Uterus (tissue), 4 donors: ENCODE measurements around the gene EIPR1. TPM values are rescaled to one million over a fixed set of nuclear protein-coding genes. Genes with fewer than 3 reads are reported as not detected.

Experiments
- DNase-seq, 2 donors: peaks; one replicate each; pipeline ENCODE4 v3.0.0-alpha.2; 2019 to 2020
- H3K27ac ChIP-seq, 2 donors: fragments of 200-600 bp; sonication (generic); 1 replicate in 1 of 2; 2 replicates in 1 of 2; pipeline ENCODE4 v1.5.1; 2016 to 2018
- H3K27me3 ChIP-seq, 2 donors: fragments of 200-600 bp; sonication (generic); one replicate each; pipeline ENCODE4 v1.5.1; 2018 to 2019; ENCODE audit warnings: control low read depth in 1 of 2
- H3K36me3 ChIP-seq, 2 donors: fragments of 200-600 bp; sonication (generic); one replicate each; pipeline ENCODE4 v1.5.1; 2019; ENCODE audit warnings: control low read depth in 1 of 2
- H3K4me1 ChIP-seq, 2 donors: fragments of 200-600 bp; sonication (generic); one replicate each; pipeline ENCODE4 v1.5.1; 2018 to 2019; ENCODE audit warnings: control low read depth in 1 of 2
- H3K4me3 ChIP-seq, 2 donors: fragments of 200-600 bp; sonication (generic); 1 replicate in 1 of 2; 2 replicates in 1 of 2; pipeline ENCODE4 v1.5.1; 2018 to 2019; ENCODE audit warnings: mild to moderate bottlenecking in 1 of 2
- H3K9me3 ChIP-seq, 2 donors: fragments of 200-600 bp; sonication (generic); one replicate each; pipeline ENCODE4 v1.5.1; 2019; ENCODE audit warnings: control low read depth in 1 of 2
- POLR2A ChIP-seq, 2 donors: fragments of 450-650 bp; IDR thresholded peaks; one replicate each; pipeline ENCODE4 v1.6.1; 2016; ENCODE audit warnings: antibody characterized with exemption in 2 of 2, mild to moderate bottlenecking in 1 of 2, moderate library complexity in 1 of 2
- intact Hi-C: fragments of 100-400 bp; cut with DNase I; formaldehyde crosslinking; loops from one replicate; pipeline ENCODE4 v1.15.1; 2023; ENCODE audit warnings: low total_unique reads
- total RNA-seq, 4 donors: library from RNA; depleted of rRNA in 3 of 4; stranded (reverse); fragments of >200 nt in 3 of 4; gene quantifications; one replicate each; pipeline versions ENCODE4 v1.1.0 to v1.2.4, GENCODE V29; 2014 to 2023
- TF ChIP-seq, protein P1 (sequence below), 4 experiments: fragments of 200-600 bp in 2 of 4; fragments of 450-650 bp in 2 of 4; sonication (generic) in 2 of 4; IDR thresholded peaks; one replicate each; pipeline ENCODE4 v1.5.1; 2016 to 2019; ENCODE audit warnings: antibody characterized with exemption in 4 of 4, mild to moderate bottlenecking in 2 of 4, moderate library complexity in 1 of 4
- donor health status: DM: yes; HTN: yes; CAD: no.

The EIPR1 gene
- total RNA-seq, 4 donors from 2014 or later = 0.59 to 28.9 (median 20.4) TPM

DNA sequence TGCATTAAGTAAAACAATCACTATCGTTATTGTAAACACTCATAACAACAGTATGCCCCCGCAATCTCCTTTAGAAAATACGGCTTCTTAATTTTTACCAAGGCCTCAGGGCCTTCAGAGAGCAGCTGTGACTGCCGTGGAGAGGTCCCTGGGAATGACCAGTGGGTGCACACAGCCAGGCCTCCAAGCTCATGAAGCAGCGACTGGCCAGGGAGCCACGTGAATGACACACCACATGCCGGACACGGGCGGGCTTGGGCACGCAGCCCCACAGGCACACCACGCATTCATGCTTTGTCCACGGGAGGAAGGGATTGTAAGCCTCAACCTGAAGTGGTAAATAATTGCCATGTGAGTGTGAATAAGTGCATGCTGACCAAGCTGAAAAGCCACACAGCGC is 121.0 kb downstream of the EIPR1 start:
- H3K4me1 ChIP-seq = no peaks in the 10 kb centered on the region
- intact Hi-C loops = no loop called here
- no peak overlapping the region for H3K27ac ChIP-seq
- H3K27me3 ChIP-seq = no peaks in the 10 kb centered on the region
- H3K9me3 ChIP-seq = no peaks in the 10 kb centered on the region
- TF ChIP-seq, protein P1, sequence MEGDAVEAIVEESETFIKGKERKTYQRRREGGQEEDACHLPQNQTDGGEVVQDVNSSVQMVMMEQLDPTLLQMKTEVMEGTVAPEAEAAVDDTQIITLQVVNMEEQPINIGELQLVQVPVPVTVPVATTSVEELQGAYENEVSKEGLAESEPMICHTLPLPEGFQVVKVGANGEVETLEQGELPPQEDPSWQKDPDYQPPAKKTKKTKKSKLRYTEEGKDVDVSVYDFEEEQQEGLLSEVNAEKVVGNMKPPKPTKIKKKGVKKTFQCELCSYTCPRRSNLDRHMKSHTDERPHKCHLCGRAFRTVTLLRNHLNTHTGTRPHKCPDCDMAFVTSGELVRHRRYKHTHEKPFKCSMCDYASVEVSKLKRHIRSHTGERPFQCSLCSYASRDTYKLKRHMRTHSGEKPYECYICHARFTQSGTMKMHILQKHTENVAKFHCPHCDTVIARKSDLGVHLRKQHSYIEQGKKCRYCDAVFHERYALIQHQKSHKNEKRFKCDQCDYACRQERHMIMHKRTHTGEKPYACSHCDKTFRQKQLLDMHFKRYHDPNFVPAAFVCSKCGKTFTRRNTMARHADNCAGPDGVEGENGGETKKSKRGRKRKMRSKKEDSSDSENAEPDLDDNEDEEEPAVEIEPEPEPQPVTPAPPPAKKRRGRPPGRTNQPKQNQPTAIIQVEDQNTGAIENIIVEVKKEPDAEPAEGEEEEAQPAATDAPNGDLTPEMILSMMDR (IDR thresholded peaks at IDR 0.05) = no peak
- no peak for TF ChIP-seq POLR2A (IDR thresholded peaks at IDR 0.05)
- H3K36me3 ChIP-seq = no peaks in the 10 kb centered on the region
- DNase-seq = no peak
- H3K4me3 ChIP-seq = no peak overlapping the region

DNA sequence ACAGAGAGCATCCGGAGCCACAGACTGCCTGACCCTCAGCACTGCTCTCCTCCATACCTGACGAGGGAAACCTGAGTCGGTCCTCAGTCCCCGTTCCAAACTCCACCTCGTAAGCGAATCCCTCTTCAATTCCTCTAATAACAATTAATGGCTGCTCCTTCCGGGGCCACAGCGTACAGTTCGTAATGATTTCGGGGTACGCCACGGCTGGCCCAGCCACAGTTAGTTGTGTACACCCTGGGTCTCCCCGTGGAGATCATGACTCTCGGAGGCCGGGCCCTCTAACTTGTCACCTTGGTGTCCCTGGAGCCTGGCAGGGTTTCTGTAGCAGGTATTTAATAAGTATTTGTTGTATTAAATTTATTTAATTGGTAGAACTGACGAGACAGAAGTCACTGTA is 121.5 kb downstream of the EIPR1 start:
- intact Hi-C loops = no loop called here

DNA sequence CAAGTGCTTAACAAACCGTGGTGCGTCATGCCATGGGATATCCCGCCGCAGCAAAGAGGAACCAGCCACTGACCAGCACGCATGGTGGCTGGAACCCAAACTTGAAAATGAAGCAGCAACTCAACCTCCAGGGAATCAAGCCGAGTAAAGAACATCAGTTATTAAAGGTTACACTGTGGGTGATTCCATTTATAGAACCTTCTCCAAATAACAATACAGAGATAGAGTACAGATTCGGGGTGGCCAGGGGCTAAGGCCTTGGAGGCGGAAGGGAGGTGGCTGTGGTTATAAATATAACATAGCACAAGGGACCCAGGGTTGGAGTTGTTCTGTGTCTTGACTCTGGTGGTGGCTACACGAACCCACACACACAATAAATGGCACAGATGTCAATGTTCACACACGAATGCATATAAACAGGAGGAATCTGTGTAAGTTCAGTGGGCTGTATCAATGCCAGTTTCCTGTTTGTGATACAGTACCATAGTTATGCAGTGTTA is 123.1 kb downstream of the EIPR1 start:
- no peaks in the 10 kb centered on the region for H3K36me3 ChIP-seq
- intact Hi-C loops = no loop called here
- no peak for DNase-seq

More for the DNA sequence above, 121.5 kb downstream of the EIPR1 start:
- Histone ChIP-seq H3K36me3 (no peaks in the 10 kb centered on the region), H3K27ac (no peak overlapping the region), H3K4me3 (no peak overlapping the region), H3K27me3 (no peaks in the 10 kb centered on the region), H3K4me1 (no peaks in the 10 kb centered on the region), H3K9me3 (no peaks in the 10 kb centered on the region)
- DNase-seq = no peak
- TF ChIP-seq POLR2A (IDR thresholded peaks at IDR 0.05) = no peak
- TF ChIP-seq, protein P1 (IDR thresholded peaks at IDR 0.05) = no peak

DNA sequence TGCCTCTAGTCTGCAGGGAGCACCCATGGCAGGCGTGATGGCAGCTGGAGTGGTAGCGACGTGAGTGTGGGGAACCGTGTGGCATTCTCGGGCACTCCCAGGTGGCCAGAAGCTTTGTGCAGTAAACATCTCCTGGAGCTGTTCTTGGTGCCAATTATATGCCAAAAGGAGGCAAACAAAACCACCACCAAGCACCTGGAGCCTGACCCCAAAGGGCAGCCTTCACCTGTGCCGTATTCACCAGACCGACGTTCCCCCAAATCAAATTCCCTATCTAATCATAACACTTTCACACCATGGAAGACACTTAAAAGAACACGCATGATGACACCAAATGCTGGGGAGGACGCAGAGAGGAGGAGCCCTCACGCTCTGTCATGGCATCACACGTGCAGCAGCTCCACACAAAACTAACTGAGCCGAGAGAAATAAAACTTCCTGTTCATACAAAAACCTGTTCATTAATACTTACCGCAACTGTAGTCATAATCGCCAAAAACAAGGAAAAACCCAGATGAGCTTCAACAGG is 123.6 kb downstream of the EIPR1 start:
- Histone ChIP-seq H3K27me3 (no peaks in the 10 kb centered on the region), H3K9me3 (peaks cover 0 to 8% of the 10 kb centered on the region in 2 donors), H3K27ac (no peak overlapping the region), H3K4me1 (no peaks in the 10 kb centered on the region), H3K4me3 (no peak overlapping the region), H3K36me3 (no peaks in the 10 kb centered on the region)
- no peak for TF ChIP-seq POLR2A (IDR thresholded peaks at IDR 0.05)
- TF ChIP-seq, protein P1 (IDR thresholded peaks at IDR 0.05) = no peak
- intact Hi-C loops = no loop called here
- DNase-seq = no peak

More for the DNA sequence above, 123.1 kb downstream of the EIPR1 start:
- no peaks in the 10 kb centered on the region for H3K27me3 ChIP-seq
- TF ChIP-seq POLR2A (IDR thresholded peaks at IDR 0.05) = no peak
- TF ChIP-seq, protein P1 (IDR thresholded peaks at IDR 0.05) = no peak
- no peak overlapping the region for H3K27ac ChIP-seq
- no peaks in the 10 kb centered on the region for H3K4me1 ChIP-seq
- H3K9me3 ChIP-seq = peaks cover 0 to 7% of the 10 kb centered on the region in 2 donors
- H3K4me3 ChIP-seq = no peak overlapping the region

DNA sequence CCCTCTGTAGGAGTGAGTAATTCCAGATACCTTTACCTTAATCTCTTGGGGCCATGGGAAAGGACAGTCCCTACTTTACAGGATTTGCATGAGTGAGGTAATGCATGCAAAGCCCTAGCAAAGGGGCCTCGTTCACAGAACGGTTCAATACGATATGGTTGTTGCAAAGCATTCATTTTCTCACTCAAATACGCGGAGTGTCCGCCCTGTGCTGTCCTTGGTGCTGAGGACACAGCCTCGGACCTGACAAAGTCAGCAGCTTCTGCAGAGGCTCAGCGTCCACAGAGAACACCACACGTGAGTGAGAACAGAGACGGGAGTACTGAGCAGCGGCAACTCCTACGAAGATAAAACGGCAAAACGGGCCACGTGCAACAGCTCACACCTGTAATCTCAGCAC is 125.7 kb downstream of the EIPR1 start:
- H3K27me3 ChIP-seq = no peaks in the 10 kb centered on the region
- H3K36me3 ChIP-seq = no peaks in the 10 kb centered on the region
- H3K27ac ChIP-seq = no peak overlapping the region
- no peak overlapping the region for H3K4me3 ChIP-seq
- TF ChIP-seq POLR2A (IDR thresholded peaks at IDR 0.05) = no peak
- TF ChIP-seq, protein P1 (IDR thresholded peaks at IDR 0.05) = no peak
- no peak for DNase-seq
- H3K4me1 ChIP-seq = no peaks in the 10 kb centered on the region
- H3K9me3 ChIP-seq = peaks cover 0 to 8% of the 10 kb centered on the region in 2 donors
- intact Hi-C loops = no loop called here
